Stimulated activated effector memory CD8-positive, alpha-beta T cell treated with anti-CD3 and anti-CD28 coated beads, Interleukin-12 subunit alpha, Interleukin-12 subunit beta, amount 100 ng/mL, for 72 hours (primary cell): ENCODE data around the gene GNA15.

ENCODE experiments used
- ATAC-seq: fragments of 150-1000 bp; cut with Tn5 transposase; 2 replicates; pipeline ENCODE4 v1.10.0; 2021
- DNase-seq, 2 donors: peaks; one replicate each; pipeline ENCODE4 v3.0.0; 2021 to 2022; ENCODE audit warnings: low spot score in 2 of 2
- H3K27ac Mint-ChIP-seq: one replicate; pipeline ENCODE4 v1.8.0; 2022; ENCODE audit warnings: mild to moderate bottlenecking, mixed read lengths
- H3K36me3 Mint-ChIP-seq: one replicate; pipeline ENCODE4 v1.8.0; 2022; ENCODE audit warnings: mild to moderate bottlenecking, mixed read lengths
- H3K4me1 Mint-ChIP-seq: one replicate; pipeline ENCODE4 v1.8.0; 2022; ENCODE audit warnings: mixed read lengths
- H3K4me3 Mint-ChIP-seq: one replicate; pipeline ENCODE4 v1.8.0; 2022; ENCODE audit warnings: mild to moderate bottlenecking, mixed read lengths
- H3K9me3 Mint-ChIP-seq: one replicate; pipeline ENCODE4 v1.8.0; 2022; ENCODE audit warnings: mixed read lengths

The GNA15 gene

DNA sequence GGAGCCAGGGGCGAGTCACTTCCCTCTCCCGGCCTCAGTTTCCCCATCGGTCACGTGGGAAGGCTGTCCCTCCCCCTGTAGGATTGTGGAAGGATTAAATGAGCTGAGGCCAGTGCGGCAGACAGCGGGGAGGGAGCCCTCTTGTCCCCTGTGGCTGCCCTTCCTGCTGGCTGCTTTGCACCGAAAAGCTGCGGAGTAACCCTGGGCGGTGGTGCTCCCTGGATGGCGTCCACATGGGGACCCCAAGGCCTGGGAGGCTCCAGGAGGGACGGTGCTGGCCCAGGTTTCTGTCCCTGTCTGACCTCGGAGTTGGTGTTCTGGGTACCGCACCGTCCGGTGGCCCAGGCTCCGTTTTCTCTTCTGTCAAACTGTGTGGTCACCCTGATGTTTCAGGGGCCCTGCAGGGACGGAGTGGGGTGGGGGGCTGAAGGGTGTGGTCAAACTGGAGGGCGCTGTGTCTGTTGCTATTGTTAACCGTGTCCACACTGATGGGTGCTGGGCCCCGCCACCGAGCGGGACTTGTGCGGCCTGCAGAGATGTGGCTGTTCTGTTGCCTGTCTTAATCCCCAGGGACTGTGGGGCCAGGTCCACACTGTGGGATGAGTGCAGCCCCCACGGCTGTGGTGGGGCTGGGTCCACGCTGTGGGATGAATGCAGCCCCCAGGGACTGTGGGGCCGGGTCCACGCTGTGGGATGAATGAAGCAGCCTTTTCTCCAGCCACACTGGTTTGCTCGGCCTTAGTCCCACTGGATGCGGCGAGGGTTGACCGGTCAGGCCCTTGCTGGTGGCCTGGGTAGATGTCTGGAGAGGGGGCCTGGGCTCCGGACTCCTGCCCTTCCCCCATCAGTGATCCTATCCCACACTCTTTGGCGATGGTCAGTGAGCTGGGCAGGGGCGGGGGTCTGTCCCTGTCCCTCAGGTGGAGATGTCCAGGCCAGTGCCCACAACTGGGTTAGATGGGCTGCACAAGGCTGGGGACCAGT lies 34.8 kb upstream of the GNA15 start:
- no peak overlapping the region for H3K27ac Mint-ChIP-seq
- no peak for DNase-seq
- peaks cover 18% of the 10 kb centered on the region for H3K4me1 Mint-ChIP-seq
- no peaks in the 10 kb centered on the region for H3K9me3 Mint-ChIP-seq
- no peak overlapping the region for H3K4me3 Mint-ChIP-seq
- H3K36me3 Mint-ChIP-seq = no peaks in the 10 kb centered on the region
- no peak for ATAC-seq

DNA sequence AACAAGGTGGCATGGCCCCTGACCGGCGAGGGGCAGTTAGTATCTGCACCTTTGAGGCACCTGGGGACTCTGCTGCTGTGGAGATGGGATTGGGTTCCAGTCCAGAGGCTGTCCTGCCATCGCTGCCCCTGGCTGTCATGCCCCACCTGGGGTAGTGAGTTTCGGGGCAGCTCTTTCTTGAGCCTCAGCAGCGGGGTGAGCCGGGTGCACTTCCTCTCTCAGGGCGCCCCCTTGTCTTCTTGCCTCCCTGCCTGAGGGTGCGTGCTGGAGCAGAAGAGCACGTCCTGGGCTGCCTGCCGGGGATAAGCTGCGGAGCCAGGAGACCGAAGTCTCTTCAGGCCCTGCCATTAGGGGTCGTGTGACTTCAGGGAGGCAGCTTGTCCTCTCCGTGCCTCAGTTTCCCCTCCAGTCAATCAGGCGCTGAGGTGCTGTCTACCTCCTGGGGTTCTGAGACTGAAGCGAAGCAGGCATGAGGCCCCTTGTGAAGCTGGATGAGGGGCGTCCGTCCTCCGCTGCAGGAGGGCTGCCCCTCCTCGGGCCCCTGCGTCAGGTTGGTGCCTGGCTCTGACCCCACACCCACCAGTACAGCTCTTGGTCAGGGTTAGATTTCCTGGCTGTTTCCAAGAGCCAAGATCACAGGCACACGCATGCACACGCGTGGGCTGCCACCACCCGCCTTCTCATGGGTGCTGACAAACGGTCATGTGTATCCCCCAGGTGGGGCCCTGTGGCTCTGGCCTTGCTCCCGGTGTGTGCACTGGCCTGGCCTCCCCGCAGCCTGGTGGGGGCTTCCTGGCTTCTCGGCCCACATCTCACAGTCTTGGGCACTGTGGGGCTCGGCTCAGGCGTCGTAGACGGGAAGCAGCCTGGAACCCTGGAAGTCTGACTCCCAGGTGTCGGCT lies 33.3 kb upstream of the GNA15 start:
- Mint-ChIP-seq H3K36me3 (no peaks in the 10 kb centered on the region), H3K4me3 (no peak overlapping the region), H3K27ac (no peak overlapping the region)

GRCh38 chr19:3104708-3104983 lies 31.2 kb upstream of the GNA15 start:
- Mint-ChIP-seq H3K4me1 (peaks cover 21% of the 10 kb centered on the region), H3K36me3 (peaks cover 7% of the 10 kb centered on the region), H3K27ac (no peak overlapping the region), H3K9me3 (no peaks in the 10 kb centered on the region), H3K4me3 (no peak overlapping the region)
- DNase-seq (no peak), ATAC-seq (no peak)

More for the DNA sequence above, 33.3 kb upstream of the GNA15 start:
- ATAC-seq = no peak
- DNase-seq = no peak
- no peaks in the 10 kb centered on the region for H3K9me3 Mint-ChIP-seq
- H3K4me1 Mint-ChIP-seq = peaks cover 14% of the 10 kb centered on the region

- no peak overlapping the region for H3K27ac Mint-ChIP-seq
- no peaks in the 10 kb centered on the region for H3K9me3 Mint-ChIP-seq
- no peak for ATAC-seq
- no peak overlapping the region for H3K4me3 Mint-ChIP-seq
- H3K36me3 Mint-ChIP-seq = peaks cover 7% of the 10 kb centered on the region
- H3K4me1 Mint-ChIP-seq = peaks cover 21% of the 10 kb centered on the region
- DNase-seq = no peak
Observed at GRCh38 chr19:3105641-3106508, 30.0 kb upstream of the GNA15 start.

DNA sequence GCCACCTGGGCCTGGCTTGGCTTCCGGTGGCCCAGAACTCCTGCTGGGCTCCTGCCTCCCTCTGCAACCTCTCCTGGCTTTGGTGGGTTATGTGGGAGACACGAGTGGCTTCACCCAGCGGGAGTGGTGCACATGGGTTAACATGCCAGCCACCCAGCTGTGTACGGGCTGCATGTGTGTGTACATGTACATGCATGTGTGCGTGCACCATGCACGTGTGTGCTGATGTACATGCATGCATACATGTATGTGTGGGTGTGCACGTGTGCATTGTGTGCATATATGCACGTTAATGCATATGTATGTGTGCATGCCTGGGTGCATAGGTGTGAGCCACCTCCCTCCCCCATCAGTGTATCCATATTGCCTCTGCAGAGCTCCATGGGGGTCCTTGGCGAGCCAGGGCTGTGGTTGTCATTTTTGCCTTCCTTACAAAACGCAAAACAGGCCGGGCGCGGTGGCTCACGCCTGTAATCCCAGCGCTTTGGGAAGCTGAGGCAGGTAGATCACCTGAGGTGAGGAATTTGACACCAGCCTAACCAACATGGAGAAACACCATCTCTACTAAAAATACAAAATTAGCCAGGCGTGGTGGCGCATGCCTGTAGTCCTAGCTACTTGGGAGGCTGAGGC lies 29.2 kb upstream of the GNA15 start:
- Mint-ChIP-seq H3K4me1 (peaks cover 21% of the 10 kb centered on the region), H3K36me3 (peaks cover 7% of the 10 kb centered on the region), H3K9me3 (no peaks in the 10 kb centered on the region), H3K4me3 (no peak overlapping the region), H3K27ac (no peak overlapping the region)
- no peak for ATAC-seq
- DNase-seq = no peak

GRCh38 chr19:3107658-3108057 lies 28.2 kb upstream of the GNA15 start:
- Mint-ChIP-seq H3K4me3 (no peak overlapping the region), H3K36me3 (peaks cover 7% of the 10 kb centered on the region), H3K9me3 (no peaks in the 10 kb centered on the region), H3K4me1 (peaks cover 21% of the 10 kb centered on the region), H3K27ac (no peak overlapping the region)
- DNase-seq (no peak), ATAC-seq (no peak)

- Mint-ChIP-seq H3K9me3 (no peaks in the 10 kb centered on the region), H3K27ac (peak overlapping the region; percentile 75), H3K4me1 (peaks cover 21% of the 10 kb centered on the region), H3K4me3 (no peak overlapping the region), H3K36me3 (peaks cover 7% of the 10 kb centered on the region)
- peak; percentile 59 to 82 for DNase-seq
- ATAC-seq = peak; percentile 75
Observed at GRCh38 chr19:3108775-3109174, 27.1 kb upstream of the GNA15 start.

- Mint-ChIP-seq H3K9me3 (no peaks in the 10 kb centered on the region), H3K4me3 (no peak overlapping the region), H3K4me1 (peaks cover 15% of the 10 kb centered on the region), H3K36me3 (peaks cover 7% of the 10 kb centered on the region), H3K27ac (no peak overlapping the region)
- ATAC-seq = no peak
- no peak for DNase-seq
Observed at GRCh38 chr19:3109491-3109890, 26.3 kb upstream of the GNA15 start.

DNA sequence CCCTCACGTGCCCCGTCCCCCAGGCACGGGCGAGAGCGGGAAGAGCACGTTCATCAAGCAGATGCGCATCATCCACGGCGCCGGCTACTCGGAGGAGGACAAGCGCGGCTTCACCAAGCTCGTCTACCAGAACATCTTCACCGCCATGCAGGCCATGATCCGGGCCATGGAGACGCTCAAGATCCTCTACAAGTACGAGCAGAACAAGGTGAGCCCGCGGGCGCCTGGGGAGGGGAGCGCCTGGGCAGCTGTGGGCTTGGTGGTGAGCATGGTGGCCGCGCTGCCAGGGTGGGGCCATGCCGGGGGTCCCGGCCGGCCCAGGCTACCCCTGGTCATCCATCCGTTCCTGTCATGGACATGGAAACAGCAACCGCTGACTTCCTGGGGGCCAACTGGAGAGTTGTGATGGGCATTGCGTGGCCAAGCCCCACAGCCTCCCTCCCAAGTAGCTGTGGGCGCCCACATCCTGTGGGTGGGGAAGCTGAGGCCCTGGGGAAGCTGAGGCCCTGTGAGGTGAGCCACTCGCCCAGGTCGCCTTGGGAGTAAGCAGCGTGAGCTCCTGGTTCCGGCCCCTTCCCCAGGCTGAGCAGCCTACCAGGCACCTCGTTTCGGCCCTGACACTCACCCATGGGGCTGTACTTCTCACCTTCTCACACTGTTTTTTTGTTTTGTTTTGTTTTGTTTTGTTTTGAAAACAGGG lies 25.6 kb upstream of the GNA15 start:
- peaks cover 7% of the 10 kb centered on the region for H3K36me3 Mint-ChIP-seq
- H3K9me3 Mint-ChIP-seq = no peaks in the 10 kb centered on the region
- ATAC-seq (no peak), DNase-seq (no peak)
- no peak overlapping the region for H3K27ac Mint-ChIP-seq
- peaks cover 15% of the 10 kb centered on the region for H3K4me1 Mint-ChIP-seq
- H3K4me3 Mint-ChIP-seq = no peak overlapping the region

DNA sequence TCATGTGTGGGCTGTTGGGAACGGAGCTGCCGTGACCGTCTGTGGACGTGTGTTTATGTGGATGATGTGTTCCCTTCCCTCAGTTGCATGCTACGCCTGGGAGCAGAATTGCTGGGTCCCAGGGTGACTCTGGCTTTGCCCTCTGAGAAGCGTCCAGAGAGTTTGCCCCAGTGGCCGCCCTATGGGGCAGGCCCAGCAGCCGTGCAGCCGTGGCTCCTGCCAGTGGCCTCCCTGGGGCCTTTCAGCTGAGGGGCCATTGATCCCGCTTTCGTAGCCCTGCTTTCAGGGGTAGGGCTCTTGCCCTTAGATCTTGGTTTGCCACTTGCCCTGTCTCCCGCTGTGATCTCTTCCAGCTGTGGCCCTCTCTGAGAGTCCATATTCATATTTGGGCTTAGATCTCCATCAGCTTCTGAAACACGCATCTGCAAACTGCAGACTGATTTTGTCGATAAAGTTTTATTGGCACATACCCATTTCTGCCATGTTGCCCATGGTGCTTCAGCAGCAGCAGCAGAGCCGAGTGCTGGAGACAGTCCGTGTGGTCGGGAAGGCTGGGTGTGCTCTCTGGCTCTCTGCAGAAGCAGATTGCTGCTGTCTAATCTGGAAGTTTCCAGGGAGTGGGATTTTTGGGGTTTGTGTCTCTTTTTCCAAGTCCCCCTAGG lies 24.1 kb upstream of the GNA15 start:
- H3K36me3 Mint-ChIP-seq = peaks cover 7% of the 10 kb centered on the region
- H3K27ac Mint-ChIP-seq = no peak overlapping the region
- no peaks in the 10 kb centered on the region for H3K9me3 Mint-ChIP-seq
- ATAC-seq (no peak), DNase-seq (no peak)
- no peak overlapping the region for H3K4me3 Mint-ChIP-seq
- peaks cover 15% of the 10 kb centered on the region for H3K4me1 Mint-ChIP-seq

GRCh38 chr19:3112375-3113099 lies 23.3 kb upstream of the GNA15 start:
- Mint-ChIP-seq H3K4me3 (no peak overlapping the region), H3K36me3 (peaks cover 7% of the 10 kb centered on the region), H3K4me1 (peaks cover 15% of the 10 kb centered on the region), H3K27ac (no peak overlapping the region), H3K9me3 (no peaks in the 10 kb centered on the region)
- no peak for ATAC-seq
- DNase-seq = no peak

GRCh38 chr19:3113100-3114017 lies 22.5 kb upstream of the GNA15 start:
- Mint-ChIP-seq H3K36me3 (peaks cover 7% of the 10 kb centered on the region), H3K4me3 (no peak overlapping the region), H3K27ac (no peak overlapping the region), H3K9me3 (no peaks in the 10 kb centered on the region), H3K4me1 (peaks cover 11% of the 10 kb centered on the region)
- ATAC-seq (no peak), DNase-seq (no peak)
